NCI-H345 treated with DMSO at 0.1 percent for 48 hours (cell line): ENCODE data around the gene TGFBR1.
"Not testable (repeated sequence)": the region's sequence is repeated elsewhere in the genome, so short reads cannot be mapped to it uniquely, and the experiment has no call there.

Experiments
- DNase-seq: peaks from one replicate; lab custom pipeline; 2025; ENCODE audit not compliant: unreplicated experiment; lab: John Stamatoyannopoulos, UW

Gene TGFBR1

DNA sequence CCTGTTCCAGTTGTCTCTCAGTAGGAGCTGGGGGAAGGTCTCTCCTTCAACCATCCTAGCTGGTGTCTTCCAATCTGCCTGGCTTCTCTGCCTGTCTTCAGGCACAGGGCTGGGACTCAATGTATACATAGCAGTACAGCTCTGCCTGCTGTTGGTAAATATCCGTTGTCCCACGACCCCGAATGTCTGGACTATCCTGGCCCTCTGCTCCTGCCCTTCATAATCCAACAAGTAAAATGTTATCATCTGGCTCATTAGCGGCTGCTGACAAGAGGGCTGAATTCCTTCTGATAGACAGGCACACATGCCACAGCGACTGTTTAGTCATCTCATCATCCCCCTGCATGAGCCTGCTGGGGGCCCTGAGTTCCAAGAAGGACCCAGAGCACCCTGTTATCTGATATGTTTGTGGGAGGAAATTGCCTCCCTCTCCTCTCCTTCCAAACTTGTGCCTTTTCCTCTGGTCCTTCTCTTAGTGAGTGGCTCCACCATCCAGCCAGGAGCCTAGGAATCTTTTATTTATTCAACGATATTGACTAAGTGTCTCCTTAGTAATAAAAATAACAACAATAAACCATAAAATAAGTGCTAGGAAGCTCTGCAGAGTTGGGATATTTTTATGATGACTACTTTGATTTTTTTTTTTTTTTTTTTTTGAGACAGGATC, 29.5 kb upstream of the TGFBR1 start:
- no peak for DNase-seq

DNA sequence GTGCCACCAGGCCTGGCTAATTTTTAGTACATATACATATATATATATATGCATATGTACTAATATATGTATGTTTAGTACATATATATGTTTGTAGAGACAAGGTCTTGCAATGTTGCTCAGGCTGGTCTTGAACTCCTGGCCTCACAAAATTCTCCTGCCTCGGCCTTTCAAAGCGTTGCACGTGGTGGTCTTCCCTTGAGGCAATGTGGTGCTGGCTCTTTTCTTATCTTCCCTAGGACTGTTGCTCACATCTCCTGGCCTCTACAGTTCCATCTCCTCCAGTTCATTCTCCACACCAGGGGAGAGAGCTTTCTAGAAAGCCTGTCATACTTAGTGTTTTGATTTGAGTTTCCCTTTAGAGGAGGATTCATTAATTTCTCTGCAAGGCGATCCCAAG, 28.9 kb upstream of the TGFBR1 start:
- DNase-seq = no peak

DNA sequence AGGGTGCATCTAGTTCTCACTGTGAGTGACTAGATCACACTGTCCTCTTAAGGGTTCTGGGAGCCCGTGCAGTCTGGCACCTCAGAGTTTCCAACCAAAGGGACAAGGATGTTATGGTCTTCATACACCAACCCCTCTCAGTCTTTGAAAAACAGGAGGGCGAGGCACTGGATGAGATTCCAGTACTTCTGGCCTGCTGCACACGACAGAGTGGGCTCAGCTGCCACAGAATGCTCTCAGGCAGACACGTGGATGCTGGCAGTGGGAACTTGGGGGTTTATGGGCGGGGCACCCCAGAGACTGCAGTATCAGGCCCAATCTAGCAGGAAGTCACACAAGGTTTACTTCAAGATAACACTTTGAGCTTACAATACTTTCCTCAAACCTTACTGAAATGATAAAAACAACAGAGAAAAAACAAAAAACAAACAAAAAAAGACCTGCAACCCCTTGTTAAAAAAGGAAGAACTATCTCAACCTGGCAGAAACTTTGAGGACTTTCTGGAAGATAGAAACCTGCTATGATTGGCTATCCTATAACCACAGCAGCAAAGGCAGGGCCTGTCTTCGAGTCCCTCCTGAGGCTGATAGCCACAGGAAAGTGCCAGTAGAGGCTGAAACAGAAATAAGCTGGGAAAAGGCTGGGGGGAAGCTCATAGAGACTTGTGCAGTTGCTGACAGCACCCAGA, 28.3 kb upstream of the TGFBR1 start:
- no peak for DNase-seq

DNA sequence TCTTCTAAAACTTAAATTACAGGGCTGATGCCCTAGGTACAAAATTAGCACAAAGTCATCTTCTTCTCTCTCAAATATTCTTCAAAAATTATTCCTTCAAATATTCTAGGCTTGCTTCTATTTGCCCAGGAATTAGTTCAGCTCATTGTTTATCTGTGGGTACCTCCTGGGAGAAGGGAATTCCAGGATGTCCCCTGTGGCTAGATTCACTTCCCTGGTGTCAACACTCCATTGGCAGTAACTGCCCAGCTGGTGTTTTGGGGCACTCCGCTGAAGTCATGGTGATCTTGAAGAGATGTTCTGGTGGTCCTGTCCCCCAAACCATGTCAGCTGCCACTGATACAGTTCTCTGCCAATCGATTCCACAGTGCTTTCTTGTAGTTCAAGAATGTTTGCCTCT, 26.2 kb upstream of the TGFBR1 start:
- DNase-seq = no peak

DNA sequence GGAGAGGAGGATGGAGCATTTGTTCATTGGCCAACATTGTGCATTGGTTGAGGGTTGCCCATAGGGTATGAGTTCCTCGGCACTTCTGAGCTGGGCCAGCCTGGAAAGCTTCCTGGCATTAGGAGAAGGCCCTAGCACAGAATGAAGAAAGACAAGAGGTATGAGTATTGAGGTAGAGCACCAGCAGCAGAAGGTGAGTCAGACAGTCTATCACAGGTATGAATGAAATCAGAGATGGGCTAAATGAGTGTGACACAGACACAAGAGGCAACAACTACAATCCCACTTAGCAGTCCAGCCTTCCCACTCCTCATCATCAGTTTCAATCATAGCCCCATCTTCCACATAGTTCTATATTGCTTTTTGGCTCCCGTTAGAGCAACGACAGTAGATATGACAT, 25.4 kb upstream of the TGFBR1 start:
- DNase-seq = no peak

DNA sequence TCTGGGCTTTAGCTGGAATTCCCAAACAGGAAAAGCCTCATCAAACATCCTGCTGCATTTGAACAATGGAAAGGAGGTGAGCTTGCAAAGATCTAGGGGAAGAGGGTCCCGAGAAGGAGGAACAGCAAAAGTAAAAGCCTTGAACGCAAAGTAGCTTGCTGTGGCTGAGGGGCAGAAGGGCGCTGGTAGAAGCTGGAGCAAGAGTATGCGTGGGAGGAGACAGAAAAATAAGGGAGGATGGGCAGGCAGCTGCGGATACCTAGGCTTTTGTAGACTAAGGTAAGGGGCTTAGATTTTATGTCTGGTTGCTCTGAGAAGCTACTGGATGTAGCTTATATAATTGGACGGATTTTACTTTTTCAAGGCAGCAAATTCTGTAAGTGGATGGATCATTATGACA, 21.9 kb upstream of the TGFBR1 start:
- DNase-seq = no peak

DNA sequence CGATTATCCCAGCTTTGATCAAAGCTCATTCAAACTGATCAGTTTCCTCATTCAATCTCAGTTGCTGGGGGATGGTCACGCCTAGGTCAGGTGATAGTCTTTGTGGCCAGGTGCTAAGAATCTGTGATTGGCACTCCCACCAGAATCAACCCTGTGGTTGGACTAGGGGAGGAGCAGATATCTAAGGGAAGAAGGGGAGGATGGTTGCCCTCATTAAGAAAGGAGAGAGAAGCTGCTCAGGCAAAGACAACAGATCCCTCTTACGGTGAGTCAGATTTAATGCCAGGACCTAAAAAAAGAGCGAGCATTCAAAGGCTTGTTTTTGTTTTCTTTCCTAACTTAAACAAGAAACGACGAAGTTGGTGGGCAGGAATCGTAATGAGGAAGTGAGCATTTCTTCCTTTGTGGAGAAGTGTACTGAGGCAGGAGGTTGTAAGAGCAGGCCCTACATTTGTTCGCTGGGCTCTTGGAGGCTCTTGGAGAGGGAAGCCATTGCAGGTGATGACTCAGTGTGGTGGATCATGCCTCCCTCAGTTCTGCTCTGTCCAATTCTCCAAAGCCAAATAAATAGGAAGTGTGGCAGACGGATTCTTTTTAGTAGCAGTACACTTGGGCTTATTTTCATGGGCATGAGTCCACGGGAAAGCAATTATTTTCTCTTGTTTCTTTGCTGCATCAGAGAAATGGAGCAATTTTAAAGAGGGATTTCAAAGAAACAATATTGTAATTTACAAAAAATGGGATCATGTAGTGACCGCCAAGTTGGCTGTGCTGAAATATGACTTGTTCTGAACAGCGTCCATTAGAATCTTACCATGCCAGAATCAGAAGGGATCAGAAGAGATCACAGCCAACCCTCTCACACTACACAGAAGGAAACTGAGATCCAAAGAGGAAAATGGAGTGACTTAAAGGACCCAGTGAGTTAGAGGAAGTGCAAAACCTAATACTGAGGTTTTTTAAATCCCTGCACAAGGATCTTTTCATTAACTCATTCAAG, 18.7 kb upstream of the TGFBR1 start:
- DNase-seq = no peak

DNA sequence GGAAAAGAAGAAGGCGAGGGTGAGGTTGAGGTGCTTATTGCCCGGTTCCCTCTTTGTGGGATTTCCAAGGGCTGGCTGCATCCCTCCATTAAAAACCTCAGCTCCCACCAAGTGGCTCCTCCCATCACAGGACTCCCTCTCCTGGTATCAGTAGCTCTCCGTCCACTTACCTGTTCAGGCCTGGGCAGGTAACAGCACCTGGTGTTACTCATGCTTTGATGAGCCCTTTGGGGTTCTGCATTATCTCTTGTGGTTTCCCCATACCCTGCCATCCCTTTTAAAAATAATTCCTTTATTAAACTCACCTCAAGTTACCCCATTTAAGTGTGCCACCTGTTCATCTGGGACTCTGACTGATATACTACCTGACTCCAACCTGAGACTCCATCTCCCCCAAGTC, 17.5 kb upstream of the TGFBR1 start:
- no peak for DNase-seq

DNA sequence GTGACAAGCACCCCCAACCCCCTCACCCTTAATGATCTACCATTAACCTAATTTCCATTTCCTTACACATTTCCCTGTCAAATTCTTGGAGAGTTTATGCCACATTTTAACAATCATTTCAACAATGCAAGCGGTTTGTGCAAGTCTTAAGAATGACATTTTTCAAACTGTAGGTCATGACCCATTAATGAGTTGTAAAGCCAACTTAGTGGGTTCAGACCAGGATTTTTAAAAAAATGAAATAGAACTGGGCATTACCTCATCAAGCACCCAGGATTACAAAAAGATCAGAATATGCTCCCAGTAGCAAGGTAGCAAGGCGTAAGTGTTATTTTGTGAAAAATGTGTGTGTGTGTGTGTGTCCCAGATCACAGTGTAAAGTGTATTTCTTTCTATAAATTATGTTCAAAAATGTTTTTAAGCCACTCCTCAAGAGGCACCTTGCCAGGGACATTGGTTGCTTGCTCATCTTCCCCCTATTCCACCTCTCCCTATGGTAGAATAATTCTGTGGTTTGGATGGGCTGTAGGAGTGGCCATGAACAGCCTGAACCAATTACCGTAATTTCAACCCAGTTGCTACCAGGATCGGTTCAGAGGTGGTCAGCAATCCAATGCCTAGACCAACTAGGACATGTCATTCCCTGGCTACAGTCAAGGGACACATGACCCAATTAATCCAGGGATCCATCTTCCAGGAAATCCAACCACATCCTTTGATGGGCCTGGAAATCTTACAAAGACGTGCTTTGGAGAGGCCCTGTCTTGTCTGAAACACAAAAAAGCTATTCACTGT, 14.4 kb upstream of the TGFBR1 start:
- DNase-seq = no peak

DNA sequence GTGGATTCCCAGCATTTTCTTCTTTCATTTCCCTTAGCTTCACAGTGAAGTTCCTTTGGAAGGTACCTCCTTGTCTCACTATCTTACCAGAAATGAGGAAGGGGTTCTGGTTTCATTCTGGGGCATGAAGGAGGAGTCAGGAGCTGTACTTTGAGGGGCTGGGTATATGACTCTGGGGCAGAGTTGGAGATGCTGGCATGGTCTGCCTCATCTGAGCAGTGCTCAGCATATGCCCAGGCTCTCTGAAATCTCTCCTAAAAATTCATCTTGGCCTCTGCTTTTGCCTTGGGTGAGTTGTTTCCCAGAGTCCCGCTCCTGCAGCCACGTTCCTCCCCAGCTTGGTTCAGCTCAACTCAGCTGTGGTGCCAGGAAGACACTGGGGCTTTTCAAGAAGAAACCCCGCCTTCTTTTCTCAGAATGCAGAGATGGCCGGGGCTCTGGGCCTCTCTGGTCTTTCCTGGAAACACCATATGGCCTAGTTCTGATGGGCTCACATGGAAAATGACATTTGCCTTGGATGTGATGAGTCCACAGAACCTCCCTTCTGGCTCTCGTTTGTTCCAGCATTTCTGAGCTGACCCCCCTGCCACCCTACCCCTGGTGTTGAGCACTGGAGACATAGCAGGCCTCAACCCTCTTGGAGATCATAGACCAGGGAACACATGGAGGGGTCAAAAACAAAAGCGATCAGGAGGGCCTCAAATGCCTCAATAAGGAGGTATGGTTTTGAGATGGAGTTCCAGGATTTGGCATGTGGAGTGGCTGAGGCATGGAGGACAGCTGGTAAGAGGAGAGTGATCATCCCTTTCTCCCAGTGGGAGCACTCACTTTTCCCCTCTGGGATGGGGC, 12.0 kb upstream of the TGFBR1 start:
- no peak for DNase-seq

DNA sequence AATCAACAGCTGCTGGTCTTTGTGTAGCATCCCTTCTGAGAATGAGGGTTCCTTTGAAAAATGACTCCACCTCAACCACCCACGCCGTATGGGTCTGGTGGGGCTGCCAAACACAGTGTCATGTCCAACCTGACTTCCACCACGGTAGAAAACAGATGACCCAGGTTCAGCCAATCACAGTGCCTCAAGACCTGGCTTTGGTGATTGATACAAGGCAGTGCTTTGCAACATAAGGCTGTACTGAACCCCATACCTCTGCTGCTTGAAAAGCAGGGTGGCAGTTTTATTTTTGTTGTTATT, 11.5 kb upstream of the TGFBR1 start:
- DNase-seq = no peak

DNA sequence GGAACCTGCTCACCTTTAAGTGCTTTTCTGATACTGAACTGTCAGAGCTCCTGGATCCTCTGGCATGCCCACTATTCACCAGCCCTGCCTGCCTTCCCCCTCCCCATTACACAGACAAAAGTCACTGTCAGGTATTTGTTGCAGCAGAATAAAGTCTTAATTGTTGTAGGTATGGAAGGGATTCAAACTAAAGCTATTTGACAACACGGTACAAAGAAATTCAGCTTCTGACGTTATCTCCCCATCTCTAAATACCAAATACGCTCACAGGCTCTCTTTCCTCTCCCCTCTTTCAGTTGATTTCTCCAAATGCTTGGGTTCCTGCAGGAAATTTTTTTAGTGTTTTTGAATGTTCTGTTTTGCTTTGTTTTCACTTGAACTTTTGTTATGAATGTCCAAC, 9.3 kb upstream of the TGFBR1 start:
- no peak for DNase-seq

DNA sequence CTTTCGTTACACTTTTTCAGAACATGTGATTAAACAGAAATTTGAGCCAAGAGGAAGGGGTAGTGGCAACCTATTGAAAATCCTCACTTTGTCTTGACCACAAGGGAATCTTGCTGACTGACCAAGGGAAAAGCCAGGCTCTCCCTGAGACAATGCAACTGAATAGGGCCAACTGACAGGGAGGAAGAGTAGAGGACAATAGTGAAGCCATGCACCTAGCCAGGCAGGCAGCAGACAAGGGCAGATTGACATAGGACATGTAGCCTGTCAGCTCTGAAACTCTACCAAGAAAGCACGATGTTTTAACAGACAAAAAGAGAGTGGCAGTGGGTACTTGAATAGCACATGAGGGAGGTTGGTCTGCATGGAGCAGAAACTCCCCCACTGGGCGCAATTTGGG, 8.5 kb upstream of the TGFBR1 start:
- DNase-seq = no peak

DNA sequence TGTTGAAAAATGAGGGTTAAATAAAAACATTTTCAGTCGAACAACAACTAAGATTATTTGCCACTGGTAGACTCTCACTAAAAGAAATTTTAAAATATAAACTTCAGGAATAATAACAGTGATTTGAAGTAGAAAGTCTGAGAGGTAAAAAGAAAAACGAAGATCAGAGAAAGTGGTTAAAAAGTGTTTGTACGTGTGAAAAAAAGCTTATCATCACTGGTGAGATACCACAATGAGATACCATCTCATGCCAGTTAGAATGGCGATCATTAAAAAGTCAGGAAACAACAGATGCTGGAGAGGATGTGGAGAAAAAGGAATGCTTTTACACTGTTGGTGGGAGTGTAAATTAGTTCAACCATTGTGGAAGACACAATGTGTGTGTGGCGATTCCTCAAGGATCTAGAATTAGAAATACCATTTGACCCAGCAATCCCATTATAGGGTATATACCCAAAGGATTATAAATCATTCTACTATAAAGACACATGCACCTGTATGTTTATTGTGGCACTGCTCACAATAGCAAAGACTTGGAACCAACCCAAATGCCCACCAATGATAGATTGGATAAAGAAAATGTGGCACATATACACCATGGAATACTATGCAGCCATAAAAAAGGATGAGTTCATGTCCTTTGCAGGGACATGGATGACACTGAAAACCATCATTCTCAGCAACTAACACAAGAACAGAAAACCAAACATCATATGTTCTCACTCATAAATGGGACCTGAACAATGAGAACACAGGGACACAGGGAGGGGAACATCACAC, 4.9 kb upstream of the TGFBR1 start:
- DNase-seq = not testable (repeated sequence)

DNA sequence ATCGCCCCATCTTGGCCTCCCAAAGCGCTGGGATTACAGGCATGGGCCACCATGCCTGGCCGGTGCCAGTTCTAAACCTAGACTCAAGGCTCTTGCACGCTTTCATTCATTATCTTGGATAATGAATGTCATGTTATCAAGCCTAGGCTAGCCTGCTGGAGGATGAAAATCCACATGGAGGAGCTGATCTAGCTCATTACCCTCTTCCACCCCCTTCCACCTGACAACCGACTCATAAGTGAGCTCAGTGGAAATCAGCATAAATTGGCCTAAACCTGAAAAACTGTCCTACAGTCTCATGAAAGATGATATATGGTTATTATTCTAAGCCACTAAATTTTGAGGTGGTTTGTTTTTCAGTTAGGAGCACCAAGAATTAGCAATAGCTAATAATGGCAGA, 3.6 kb upstream of the TGFBR1 start:
- DNase-seq = no peak

DNA sequence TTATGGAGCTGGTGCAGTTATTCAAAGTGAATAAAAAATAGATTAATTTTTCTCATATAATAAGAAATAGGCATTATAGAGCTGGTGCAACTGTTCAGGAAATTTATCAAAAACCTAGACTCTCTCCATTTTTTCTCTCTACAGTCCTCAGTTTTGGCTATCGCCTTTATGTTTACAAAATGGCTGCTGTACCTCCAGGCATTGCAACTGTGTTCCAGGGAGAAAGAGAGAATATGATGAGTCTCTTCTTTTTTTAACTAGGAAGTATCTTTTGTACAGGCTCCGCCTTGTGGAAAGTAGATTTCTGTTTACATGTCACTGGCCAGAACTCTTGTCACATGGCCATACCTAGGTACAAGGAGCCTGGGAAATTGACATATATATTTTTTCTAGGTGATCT, 3.1 kb upstream of the TGFBR1 start:
- DNase-seq = no peak

DNA sequence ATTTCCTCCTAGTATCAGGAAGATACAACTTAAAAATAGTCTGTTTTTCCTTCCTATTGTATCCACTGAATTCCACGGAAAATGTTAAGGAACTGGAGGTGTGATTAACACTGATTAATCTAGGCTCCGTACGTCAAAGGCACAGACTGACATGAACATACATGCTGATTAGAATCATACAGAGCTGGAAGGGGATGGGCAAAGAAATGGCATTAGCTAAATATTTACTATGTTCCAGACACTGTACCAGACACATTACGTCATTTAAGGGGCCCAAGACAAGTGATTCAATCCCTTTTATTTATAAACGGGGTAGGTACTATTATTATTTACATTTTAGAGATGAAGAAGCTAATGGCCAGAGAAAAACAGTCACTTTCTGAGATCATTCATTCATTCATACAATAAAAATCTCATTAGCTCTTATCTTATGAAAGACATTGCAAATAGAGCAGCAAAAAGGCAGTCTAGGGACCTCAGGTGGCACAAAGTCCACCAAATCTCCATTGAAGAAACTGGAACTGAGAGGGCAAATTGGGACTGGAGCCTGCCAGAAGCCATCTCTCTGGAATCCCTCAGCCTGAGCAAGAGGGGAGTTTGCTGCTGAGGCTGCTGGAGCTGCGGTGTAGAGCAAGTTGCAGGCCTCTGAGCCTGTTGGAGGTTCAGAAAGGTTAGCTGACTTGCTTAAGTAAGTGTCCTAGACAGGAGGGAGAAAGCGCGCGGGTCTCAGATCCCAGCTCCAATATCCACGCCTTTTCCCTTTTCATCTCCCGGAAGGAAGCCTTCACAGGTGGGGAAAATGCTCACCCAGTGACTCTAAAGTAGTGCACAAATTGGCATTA, 1.6 kb upstream of the TGFBR1 start:
- no peak for DNase-seq

DNA sequence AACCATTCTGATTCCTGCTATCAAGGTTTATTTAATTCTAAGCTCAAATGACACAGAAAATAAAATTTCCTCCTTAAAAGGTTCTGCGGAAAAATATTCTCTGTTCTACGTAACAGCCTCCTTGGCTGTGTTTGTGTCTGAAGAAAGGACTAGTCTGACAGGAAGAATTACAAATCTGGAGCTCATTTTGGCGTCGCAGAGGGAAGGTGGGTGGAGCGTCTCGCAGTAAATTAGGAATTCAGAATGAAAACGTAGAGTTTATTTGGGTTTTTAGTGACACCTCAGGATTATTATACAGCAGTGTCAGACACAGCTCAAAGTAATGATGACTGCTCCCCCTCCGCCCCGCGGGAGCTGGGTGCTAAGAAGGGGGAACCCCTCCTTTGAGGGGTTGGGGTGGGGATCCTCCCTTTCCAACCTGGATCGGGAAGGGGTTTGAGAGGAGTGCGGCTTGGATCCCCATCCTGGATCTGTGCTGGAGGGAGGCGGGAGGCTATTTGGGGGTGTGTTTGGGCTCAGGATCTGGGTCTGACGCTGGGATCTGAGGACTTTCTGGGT, 933 bp upstream of the TGFBR1 start:
- DNase-seq = no peak
